ENCODE data around the gene HAGHL.

GRCh38 chr16:763369-764183, 36.7 kb downstream of the HAGHL start:
- TF ChIP-seq CTCF (IDR thresholded peaks at IDR 0.05) (no peak), SREBF2 (IDR thresholded peaks at IDR 0.05) (no peak), CBX8 (IDR thresholded peaks at IDR 0.05) (no peak), MAZ (IDR thresholded peaks at IDR 0.05; ENCODE audit: borderline replicate concordance, low read depth, low read length) (no peak), POLR2A (IDR thresholded peaks at IDR 0.05; ENCODE audit: low read length) (no peak), BHLHE40 (IDR thresholded peaks at IDR 0.05; ENCODE audit: low read depth, low read length) (no peak), EHMT2 (IDR thresholded peaks at IDR 0.05; ENCODE audit: low read depth) (no peak), CBX2 (IDR thresholded peaks at IDR 0.05; ENCODE audit: borderline replicate concordance, low read depth) (no peak), EP300 (IDR thresholded peaks at IDR 0.05) (no peak), PBX3 (IDR thresholded peaks at IDR 0.05) (no peak)
- TF ChIP-seq, protein P1, sequence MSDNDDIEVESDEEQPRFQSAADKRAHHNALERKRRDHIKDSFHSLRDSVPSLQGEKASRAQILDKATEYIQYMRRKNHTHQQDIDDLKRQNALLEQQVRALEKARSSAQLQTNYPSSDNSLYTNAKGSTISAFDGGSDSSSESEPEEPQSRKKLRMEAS (IDR thresholded peaks at IDR 0.05), result no peak
- TF ChIP-seq, protein P2, sequence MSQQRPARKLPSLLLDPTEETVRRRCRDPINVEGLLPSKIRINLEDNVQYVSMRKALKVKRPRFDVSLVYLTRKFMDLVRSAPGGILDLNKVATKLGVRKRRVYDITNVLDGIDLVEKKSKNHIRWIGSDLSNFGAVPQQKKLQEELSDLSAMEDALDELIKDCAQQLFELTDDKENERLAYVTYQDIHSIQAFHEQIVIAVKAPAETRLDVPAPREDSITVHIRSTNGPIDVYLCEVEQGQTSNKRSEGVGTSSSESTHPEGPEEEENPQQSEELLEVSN (IDR thresholded peaks at IDR 0.05; ENCODE audit: borderline replicate concordance, low read depth), result no peak
